SK-N-SH (cell line): Measurements from ENCODE around the gene SEPTIN12.

Experiments
- CTCF ChIP-seq: fragments of 200-600 bp; sonication (generic); IDR thresholded peaks from 2 replicates; pipeline ENCODE4 v1.6.1; 2017; ENCODE audit warnings: antibody characterized with exemption, mild to moderate bottlenecking, moderate library complexity
- EP300 ChIP-seq, 2 experiments: IDR thresholded peaks; 2 replicates each; pipeline versions ENCODE4 v1.4.0 to v1.6.1; 2012; ENCODE audit warnings: borderline replicate concordance in 1 of 2, low read depth in 1 of 2, low read length in 1 of 2
- IRF3 ChIP-seq: fragments of 150-350 bp; IDR thresholded peaks from 2 replicates; pipeline ENCODE4 v1.6.1; 2016; ENCODE audit warnings: mild to moderate bottlenecking, low read depth, low read length
- MXI1 ChIP-seq: IDR thresholded peaks from 2 replicates; pipeline ENCODE4 v1.6.1; 2012; ENCODE audit warnings: mild to moderate bottlenecking, low read depth, low read length, improper control_type of control experiment
- POLR2AphosphoS5 ChIP-seq: IDR thresholded peaks from 2 replicates; pipeline ENCODE4 v1.6.1; 2012; ENCODE audit warnings: low read depth, low read length
- RCOR1 ChIP-seq: fragments of 150-350 bp; IDR thresholded peaks from 2 replicates; pipeline ENCODE4 v1.6.1; 2017; ENCODE audit warnings: antibody characterized with exemption, low read length
- REST ChIP-seq: IDR thresholded peaks from 2 replicates; pipeline ENCODE4 v1.6.1; 2012; ENCODE audit warnings: mild to moderate bottlenecking, low read depth, low read length, moderate library complexity
- TAF1 ChIP-seq: IDR thresholded peaks from 2 replicates; pipeline ENCODE4 v1.6.1; 2012; ENCODE audit warnings: low read depth, mild to moderate bottlenecking, low read length, moderate library complexity, borderline replicate concordance
- TEAD4 ChIP-seq: IDR thresholded peaks from 2 replicates; pipeline ENCODE4 v1.4.0; 2012; ENCODE audit warnings: mild to moderate bottlenecking, borderline replicate concordance; ENCODE audit not compliant: insufficient read depth
- USF1 ChIP-seq: IDR thresholded peaks from 2 replicates; pipeline ENCODE4 v1.4.0; 2012; ENCODE audit warnings: low read depth, borderline replicate concordance
- USF2 ChIP-seq: fragments of 150-350 bp; IDR thresholded peaks from 2 replicates; pipeline ENCODE4 v1.6.1; 2017; ENCODE audit warnings: antibody characterized with exemption, low read length, low read depth, borderline replicate concordance
- YY1 ChIP-seq: IDR thresholded peaks from 2 replicates; pipeline ENCODE4 v1.4.0; 2012; ENCODE audit warnings: low read depth, mild to moderate bottlenecking
- ZBTB33 ChIP-seq: IDR thresholded peaks from 2 replicates; pipeline ENCODE4 v1.4.0; 2012; ENCODE audit warnings: low read depth, borderline replicate concordance

- TF ChIP-seq CTCF: no peak
- TF ChIP-seq EP300 (IDR thresholded peaks at IDR 0.05; ENCODE audit: borderline replicate concordance in 1 of 2, low read depth in 1 of 2, low read length in 1 of 2): no peak
- TF ChIP-seq TAF1: no peak
- TF ChIP-seq RCOR1: no peak
- no peak for TF ChIP-seq ZBTB33
- TF ChIP-seq POLR2AphosphoS5: no peak
- TF ChIP-seq USF1: no peak
- TF ChIP-seq USF2: no peak
- no peak for TF ChIP-seq MXI1
- no peak for TF ChIP-seq REST
- TF ChIP-seq TEAD4: no peak
- TF ChIP-seq YY1: no peak
- no peak for TF ChIP-seq IRF3
Measured at GRCh38 chr16:4795828-4796572, 7.9 kb upstream of the SEPTIN12 start.
